Prostate gland (tissue), 2 donors: ENCODE measurements around the gene ZMAT2.
"Not testable (repeated sequence)": the region's sequence is repeated elsewhere in the genome, so short reads cannot be mapped to it uniquely, and the experiment has no call there.

Experiments
- POLR2A ChIP-seq: fragments of 450-650 bp; IDR thresholded peaks from one replicate; pipeline ENCODE4 v1.6.1; 2016; ENCODE audit warnings: antibody characterized with exemption, mild to moderate bottlenecking
- TF ChIP-seq, protein P1 (sequence below), 4 experiments: fragments of 200-600 bp in 2 of 4; fragments of 450-650 bp in 2 of 4; sonication (generic) in 2 of 4; IDR thresholded peaks; 1 replicate in 3 of 4; 2 replicates in 1 of 4; pipeline ENCODE4 v1.5.1; 2016 to 2019; ENCODE audit warnings: antibody characterized with exemption in 4 of 4, mild to moderate bottlenecking in 2 of 4, moderate library complexity in 2 of 4

GRCh38 chr5:140671035-140671434, 29.2 kb upstream of the ZMAT2 start:
- not testable (repeated sequence) for TF ChIP-seq POLR2A
- TF ChIP-seq, protein P1, sequence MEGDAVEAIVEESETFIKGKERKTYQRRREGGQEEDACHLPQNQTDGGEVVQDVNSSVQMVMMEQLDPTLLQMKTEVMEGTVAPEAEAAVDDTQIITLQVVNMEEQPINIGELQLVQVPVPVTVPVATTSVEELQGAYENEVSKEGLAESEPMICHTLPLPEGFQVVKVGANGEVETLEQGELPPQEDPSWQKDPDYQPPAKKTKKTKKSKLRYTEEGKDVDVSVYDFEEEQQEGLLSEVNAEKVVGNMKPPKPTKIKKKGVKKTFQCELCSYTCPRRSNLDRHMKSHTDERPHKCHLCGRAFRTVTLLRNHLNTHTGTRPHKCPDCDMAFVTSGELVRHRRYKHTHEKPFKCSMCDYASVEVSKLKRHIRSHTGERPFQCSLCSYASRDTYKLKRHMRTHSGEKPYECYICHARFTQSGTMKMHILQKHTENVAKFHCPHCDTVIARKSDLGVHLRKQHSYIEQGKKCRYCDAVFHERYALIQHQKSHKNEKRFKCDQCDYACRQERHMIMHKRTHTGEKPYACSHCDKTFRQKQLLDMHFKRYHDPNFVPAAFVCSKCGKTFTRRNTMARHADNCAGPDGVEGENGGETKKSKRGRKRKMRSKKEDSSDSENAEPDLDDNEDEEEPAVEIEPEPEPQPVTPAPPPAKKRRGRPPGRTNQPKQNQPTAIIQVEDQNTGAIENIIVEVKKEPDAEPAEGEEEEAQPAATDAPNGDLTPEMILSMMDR (IDR thresholded peaks at IDR 0.05), result not testable (repeated sequence)
